Measurements from ENCODE around the gene TAPBP.
"Not testable (repeated sequence)": the region's sequence is repeated elsewhere in the genome, so short reads cannot be mapped to it uniquely, and the experiment has no call there.

Gene TAPBP

DNA sequence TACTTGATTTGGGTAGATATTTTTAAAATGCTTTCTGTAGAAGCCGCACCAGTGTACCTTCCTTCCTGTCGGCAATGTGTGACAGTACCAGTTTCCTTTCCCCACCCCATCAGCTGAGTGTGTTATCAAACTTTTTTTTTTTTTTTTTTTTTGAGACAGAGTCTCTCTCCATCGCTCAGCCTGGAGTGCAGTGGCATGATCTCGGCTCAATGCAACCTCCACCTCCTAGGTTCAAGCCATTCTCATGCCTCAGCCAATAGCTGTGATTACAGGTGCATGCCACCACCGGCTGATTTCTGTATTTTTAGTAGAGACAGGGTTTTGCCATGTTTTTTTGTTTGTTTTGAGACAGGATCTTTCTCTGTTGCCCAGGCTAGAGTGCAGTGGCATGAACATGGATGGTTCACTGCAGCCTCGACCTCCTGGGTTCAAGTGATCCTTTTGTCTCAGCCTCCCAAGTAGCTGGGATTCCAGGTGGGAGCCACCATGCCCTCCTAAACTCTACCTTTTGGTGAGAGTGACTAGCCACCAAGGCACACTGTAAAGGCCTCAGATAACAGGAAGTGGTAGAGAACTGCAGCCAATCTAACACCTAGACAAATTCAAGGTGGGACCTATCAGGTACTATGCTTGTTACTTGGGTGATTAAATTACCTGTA is 30.2 kb upstream of the TAPBP start:
- H3K27me3 ChIP-seq (replicated peaks; ENCODE audit: control insufficient read depth, insufficient read depth, low read length, poor library complexity, severe bottlenecking) = no peaks in the 10 kb centered on the region
- H3K4me1 ChIP-seq (ENCODE audit: control insufficient read depth, insufficient read depth, low read length, poor library complexity, severe bottlenecking) = peaks cover 26% of the 10 kb centered on the region
- no peaks in the 10 kb centered on the region for H3K9me3 ChIP-seq (ENCODE audit: control insufficient read depth, low read length)
- peak overlapping the region; percentile 16 for H3K4me3 ChIP-seq (ENCODE audit: insufficient read depth, low read depth, low read length, poor library complexity, severe bottlenecking)
- peak; percentile 62 to 68 (median 63) for DNase-seq
- no peaks in the 10 kb centered on the region for H3K36me3 ChIP-seq (ENCODE audit: control insufficient read depth, insufficient read depth, low read length)
- H3K27ac ChIP-seq (ENCODE audit: insufficient read depth, low read length, poor library complexity, severe bottlenecking) = peak overlapping the region; percentile 87

GRCh38 chr6:33343606-33343952 is 29.7 kb upstream of the TAPBP start:
- Histone ChIP-seq H3K4me1 (ENCODE audit: control insufficient read depth, insufficient read depth, low read length, poor library complexity, severe bottlenecking) (peaks cover 26% of the 10 kb centered on the region), H3K27ac (ENCODE audit: insufficient read depth, low read length, poor library complexity, severe bottlenecking) (peak overlapping the region; percentile 87)
- not testable (repeated sequence) for H3K9me3 ChIP-seq (ENCODE audit: control insufficient read depth, low read length); DNase-seq; H3K36me3 ChIP-seq (ENCODE audit: control insufficient read depth, insufficient read depth, low read length); H3K4me3 ChIP-seq (ENCODE audit: insufficient read depth, low read depth, low read length, poor library complexity, severe bottlenecking); H3K27me3 ChIP-seq (replicated peaks; ENCODE audit: control insufficient read depth, insufficient read depth, low read length, poor library complexity, severe bottlenecking)

GRCh38 chr6:33339193-33339592 is 25.3 kb upstream of the TAPBP start:
- no peak for DNase-seq
- Histone ChIP-seq H3K27me3 (replicated peaks; ENCODE audit: control insufficient read depth, insufficient read depth, low read length, poor library complexity, severe bottlenecking) (no peaks in the 10 kb centered on the region), H3K4me1 (ENCODE audit: control insufficient read depth, insufficient read depth, low read length, poor library complexity, severe bottlenecking) (peaks cover 11% of the 10 kb centered on the region), H3K27ac (ENCODE audit: insufficient read depth, low read length, poor library complexity, severe bottlenecking) (no peak overlapping the region), H3K9me3 (ENCODE audit: control insufficient read depth, low read length) (no peaks in the 10 kb centered on the region), H3K4me3 (ENCODE audit: insufficient read depth, low read depth, low read length, poor library complexity, severe bottlenecking) (no peak overlapping the region), H3K36me3 (ENCODE audit: control insufficient read depth, insufficient read depth, low read length) (no peaks in the 10 kb centered on the region)

GRCh38 chr6:33336495-33336894 is 22.6 kb upstream of the TAPBP start:
- H3K36me3 ChIP-seq (ENCODE audit: control insufficient read depth, insufficient read depth, low read length) = no peaks in the 10 kb centered on the region
- no peaks in the 10 kb centered on the region for H3K9me3 ChIP-seq (ENCODE audit: control insufficient read depth, low read length)
- no peak overlapping the region for H3K27ac ChIP-seq (ENCODE audit: insufficient read depth, low read length, poor library complexity, severe bottlenecking)
- no peak overlapping the region for H3K4me3 ChIP-seq (ENCODE audit: insufficient read depth, low read depth, low read length, poor library complexity, severe bottlenecking)
- no peak for DNase-seq
- H3K27me3 ChIP-seq (replicated peaks; ENCODE audit: control insufficient read depth, insufficient read depth, low read length, poor library complexity, severe bottlenecking) = no peaks in the 10 kb centered on the region
- H3K4me1 ChIP-seq (ENCODE audit: control insufficient read depth, insufficient read depth, low read length, poor library complexity, severe bottlenecking) = no peaks in the 10 kb centered on the region

- Histone ChIP-seq H3K27me3 (replicated peaks; ENCODE audit: control insufficient read depth, insufficient read depth, low read length, poor library complexity, severe bottlenecking) (no peaks in the 10 kb centered on the region), H3K27ac (ENCODE audit: insufficient read depth, low read length, poor library complexity, severe bottlenecking) (no peak overlapping the region), H3K36me3 (ENCODE audit: control insufficient read depth, insufficient read depth, low read length) (no peaks in the 10 kb centered on the region), H3K4me1 (ENCODE audit: control insufficient read depth, insufficient read depth, low read length, poor library complexity, severe bottlenecking) (no peaks in the 10 kb centered on the region), H3K4me3 (ENCODE audit: insufficient read depth, low read depth, low read length, poor library complexity, severe bottlenecking) (no peak overlapping the region), H3K9me3 (ENCODE audit: control insufficient read depth, low read length) (no peaks in the 10 kb centered on the region)
- no peak for DNase-seq
Observed at GRCh38 chr6:33335916-33336315, 22.0 kb upstream of the TAPBP start.

DNA sequence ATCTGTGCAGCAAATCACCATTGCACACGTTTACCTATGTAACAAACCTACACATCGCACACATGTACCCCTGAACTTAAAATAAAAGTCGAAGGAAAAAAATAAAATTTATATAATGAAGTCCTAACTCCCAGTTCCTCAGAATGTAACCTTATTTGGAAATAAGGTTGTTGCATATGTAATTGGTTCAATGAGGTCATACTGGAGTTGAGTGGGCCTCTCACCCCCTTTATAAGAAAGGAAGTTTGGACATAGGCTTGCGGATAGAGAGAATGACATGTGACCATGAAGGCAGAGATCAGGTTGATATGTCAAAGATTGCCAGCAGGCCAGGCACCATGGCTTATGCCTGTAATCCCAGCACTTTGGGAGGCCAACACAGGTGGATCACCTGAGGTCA is 19.8 kb upstream of the TAPBP start:
- Histone ChIP-seq H3K4me1 (ENCODE audit: control insufficient read depth, insufficient read depth, low read length, poor library complexity, severe bottlenecking) (no peaks in the 10 kb centered on the region), H3K27ac (ENCODE audit: insufficient read depth, low read length, poor library complexity, severe bottlenecking) (no peak overlapping the region), H3K36me3 (ENCODE audit: control insufficient read depth, insufficient read depth, low read length) (no peaks in the 10 kb centered on the region), H3K4me3 (ENCODE audit: insufficient read depth, low read depth, low read length, poor library complexity, severe bottlenecking) (no peak overlapping the region), H3K9me3 (ENCODE audit: control insufficient read depth, low read length) (no peaks in the 10 kb centered on the region), H3K27me3 (replicated peaks; ENCODE audit: control insufficient read depth, insufficient read depth, low read length, poor library complexity, severe bottlenecking) (no peaks in the 10 kb centered on the region)
- no peak for DNase-seq

DNA sequence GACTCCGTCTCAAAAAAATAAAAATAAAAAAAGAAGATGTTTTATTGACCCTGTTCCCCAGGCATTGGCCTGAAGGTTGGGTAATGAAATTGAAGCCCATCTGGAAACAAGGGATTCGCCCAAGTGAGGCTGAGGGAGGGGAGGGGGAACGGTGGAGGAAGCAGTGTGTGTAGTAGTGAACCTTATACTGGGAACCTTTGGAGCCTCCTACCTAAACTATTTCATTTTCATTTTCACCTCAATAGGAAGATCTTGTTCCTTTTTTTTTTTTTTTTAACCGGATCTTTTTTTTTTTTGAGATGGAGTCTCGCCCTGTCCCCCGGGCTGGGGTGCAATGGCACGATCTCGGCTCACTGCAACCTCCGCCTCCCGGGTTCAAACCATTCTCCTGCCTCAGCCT is 16.9 kb upstream of the TAPBP start:
- H3K36me3 ChIP-seq (ENCODE audit: control insufficient read depth, insufficient read depth, low read length) = no peaks in the 10 kb centered on the region
- H3K27ac ChIP-seq (ENCODE audit: insufficient read depth, low read length, poor library complexity, severe bottlenecking) = no peak overlapping the region
- no peak overlapping the region for H3K4me3 ChIP-seq (ENCODE audit: insufficient read depth, low read depth, low read length, poor library complexity, severe bottlenecking)
- H3K27me3 ChIP-seq (replicated peaks; ENCODE audit: control insufficient read depth, insufficient read depth, low read length, poor library complexity, severe bottlenecking) = no peaks in the 10 kb centered on the region
- no peak for DNase-seq
- no peaks in the 10 kb centered on the region for H3K9me3 ChIP-seq (ENCODE audit: control insufficient read depth, low read length)
- no peaks in the 10 kb centered on the region for H3K4me1 ChIP-seq (ENCODE audit: control insufficient read depth, insufficient read depth, low read length, poor library complexity, severe bottlenecking)

DNA sequence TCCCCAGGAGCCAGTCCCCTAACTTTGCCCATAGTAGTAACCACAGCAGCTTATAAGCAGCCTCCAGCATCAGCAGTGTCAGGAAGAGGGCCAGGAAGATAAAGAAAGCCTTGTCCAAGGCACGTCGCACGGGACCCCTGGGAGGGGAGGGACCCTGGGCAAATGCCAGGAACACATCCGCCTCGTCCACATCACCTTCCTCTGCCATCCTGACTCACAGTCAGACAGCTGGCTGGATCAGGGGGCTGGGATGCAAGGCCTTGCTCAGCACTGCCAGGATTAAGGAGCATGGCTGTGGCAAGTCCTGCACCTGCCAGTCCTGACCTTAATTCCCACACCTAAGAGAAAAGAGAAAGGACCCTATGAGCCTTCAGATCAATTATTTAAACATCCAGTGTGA is 15.2 kb upstream of the TAPBP start:
- Histone ChIP-seq H3K4me3 (ENCODE audit: insufficient read depth, low read depth, low read length, poor library complexity, severe bottlenecking) (no peak overlapping the region), H3K27ac (ENCODE audit: insufficient read depth, low read length, poor library complexity, severe bottlenecking) (no peak overlapping the region), H3K36me3 (ENCODE audit: control insufficient read depth, insufficient read depth, low read length) (no peaks in the 10 kb centered on the region)

GRCh38 chr6:33324125-33324524 is 10.2 kb upstream of the TAPBP start:
- peak overlapping the region; percentile 84 for H3K27ac ChIP-seq (ENCODE audit: insufficient read depth, low read length, poor library complexity, severe bottlenecking)
- H3K4me1 ChIP-seq (ENCODE audit: control insufficient read depth, insufficient read depth, low read length, poor library complexity, severe bottlenecking) = peaks cover 30% of the 10 kb centered on the region
- DNase-seq = no peak
- no peaks in the 10 kb centered on the region for H3K27me3 ChIP-seq (replicated peaks; ENCODE audit: control insufficient read depth, insufficient read depth, low read length, poor library complexity, severe bottlenecking)
- peak overlapping the region; percentile 89 for H3K4me3 ChIP-seq (ENCODE audit: insufficient read depth, low read depth, low read length, poor library complexity, severe bottlenecking)
- H3K36me3 ChIP-seq (ENCODE audit: control insufficient read depth, insufficient read depth, low read length) = peaks cover 20% of the 10 kb centered on the region
- H3K9me3 ChIP-seq (ENCODE audit: control insufficient read depth, low read length) = no peaks in the 10 kb centered on the region

More for the DNA sequence above, 15.2 kb upstream of the TAPBP start:
- peaks cover under 1% of the 10 kb centered on the region for H3K4me1 ChIP-seq (ENCODE audit: control insufficient read depth, insufficient read depth, low read length, poor library complexity, severe bottlenecking)
- H3K9me3 ChIP-seq (ENCODE audit: control insufficient read depth, low read length) = no peaks in the 10 kb centered on the region
- no peak for DNase-seq
- H3K27me3 ChIP-seq (replicated peaks; ENCODE audit: control insufficient read depth, insufficient read depth, low read length, poor library complexity, severe bottlenecking) = no peaks in the 10 kb centered on the region

GRCh38 chr6:33323623-33323948 is 9.7 kb upstream of the TAPBP start:
- peaks cover 35% of the 10 kb centered on the region for H3K4me1 ChIP-seq (ENCODE audit: control insufficient read depth, insufficient read depth, low read length, poor library complexity, severe bottlenecking)
- peaks cover 26% of the 10 kb centered on the region for H3K36me3 ChIP-seq (ENCODE audit: control insufficient read depth, insufficient read depth, low read length)
- peak overlapping the region; percentile 89 for H3K4me3 ChIP-seq (ENCODE audit: insufficient read depth, low read depth, low read length, poor library complexity, severe bottlenecking)
- H3K9me3 ChIP-seq (ENCODE audit: control insufficient read depth, low read length) = no peaks in the 10 kb centered on the region
- H3K27ac ChIP-seq (ENCODE audit: insufficient read depth, low read length, poor library complexity, severe bottlenecking) = peak overlapping the region; percentile 84
- H3K27me3 ChIP-seq (replicated peaks; ENCODE audit: control insufficient read depth, insufficient read depth, low read length, poor library complexity, severe bottlenecking) = no peaks in the 10 kb centered on the region
- DNase-seq = no peak
